IMR-90 (cell line): ENCODE measurements around the gene TMEM179. TPM values are rescaled to one million over a fixed set of nuclear protein-coding genes. Genes with fewer than 3 reads are reported as not detected.

Experiments used
- ATAC-seq: fragments of 200-7000 bp; cut with Tn5 transposase; 2 replicates; pipeline ENCODE4 v1.9.1; 2020; ENCODE audit warnings: low read depth, mild to moderate bottlenecking, moderate library complexity
- BruUV-seq: library from RNA; stranded (reverse); fragments of 400-500 nt; replicated peaks from 2 replicates; lab custom pipeline; 2021; lab: Mats Ljungman, UMichigan
- CTCF ChIA-PET: fragments of 300-600 bp; formaldehyde crosslinking; extraction: SDS; loops from one replicate; lab custom pipeline; 2021; ENCODE audit warnings: antibody characterized with exemption; lab: Yijun Ruan, JAX
- POLR2A ChIA-PET: fragments of 300-600 bp; sonication (Branson Sonifier 250); formaldehyde crosslinking; loops from one replicate; lab custom pipeline; 2022; ENCODE audit warnings: antibody characterized with exemption; ENCODE audit not compliant: unreplicated experiment; lab: Charles Lee
- DNase-seq: peaks from one replicate; pipeline ENCODE4 v3.0.0; 2013
- H2AFZ ChIP-seq: replicated peaks from 2 replicates; pipeline ENCODE3; 2013; ENCODE audit warnings: low read length, mild to moderate bottlenecking; ENCODE audit not compliant: poor library complexity
- H2AK5ac ChIP-seq: 2 replicates; pipeline ENCODE4 v1.6.1; 2013; ENCODE audit warnings: low read depth, low read length, inconsistent platforms
- H2AK9ac ChIP-seq: replicated peaks from 2 replicates; pipeline ENCODE3; 2013; ENCODE audit warnings: mild to moderate bottlenecking, low read depth, low read length, moderate library complexity; ENCODE audit not compliant: poor library complexity
- H2BK120ac ChIP-seq: 2 replicates; pipeline ENCODE4 v1.6.1; 2013; ENCODE audit warnings: low read depth, low read length, inconsistent platforms
- H2BK15ac ChIP-seq: 3 replicates; pipeline ENCODE4 v1.6.1; 2013; ENCODE audit warnings: low read depth, low read length, inconsistent platforms
- H2BK20ac ChIP-seq: 2 replicates; pipeline ENCODE4 v1.6.1; 2013; ENCODE audit warnings: low read depth, mild to moderate bottlenecking, inconsistent platforms, low read length, moderate library complexity
- H2BK5ac ChIP-seq: 2 replicates; pipeline ENCODE4 v1.6.1; 2013; ENCODE audit warnings: mild to moderate bottlenecking, low read depth, low read length, inconsistent platforms; ENCODE audit not compliant: poor library complexity, severe bottlenecking
- H3K14ac ChIP-seq: replicated peaks from 2 replicates; pipeline ENCODE4 v1.6.1; 2013; ENCODE audit warnings: low read depth, low read length, inconsistent platforms
- H3K18ac ChIP-seq: 2 replicates; pipeline ENCODE4 v1.6.1; 2013; ENCODE audit warnings: low read depth, low read length, control low read depth
- H3K23ac ChIP-seq: 2 replicates; pipeline ENCODE4 v1.6.1; 2013; ENCODE audit warnings: low read depth, low read length, inconsistent platforms
- H3K27ac ChIP-seq: 2 replicates; pipeline ENCODE4 v1.5.1; 2013; ENCODE audit warnings: mild to moderate bottlenecking, control low read depth, low read length; ENCODE audit not compliant: insufficient read depth
- H3K27me3 ChIP-seq: 2 replicates; pipeline ENCODE4 v1.6.1; 2013; ENCODE audit warnings: low read length; ENCODE audit not compliant: control insufficient read depth, insufficient read depth
- H3K36me3 ChIP-seq: 2 replicates; pipeline ENCODE4 v1.6.1; 2013; ENCODE audit warnings: low read length, mixed read lengths; ENCODE audit not compliant: control insufficient read depth, insufficient read depth
- H3K4ac ChIP-seq: 2 replicates; pipeline ENCODE4 v1.6.1; 2013; ENCODE audit warnings: low read depth, low read length, inconsistent platforms
- H3K4me1 ChIP-seq: 2 replicates; pipeline ENCODE4 v1.6.1; 2013; ENCODE audit warnings: low read length, mixed read lengths; ENCODE audit not compliant: control insufficient read depth, insufficient read depth
- H3K4me2 ChIP-seq: 2 replicates; pipeline ENCODE4 v1.6.1; 2013; ENCODE audit warnings: low read depth, mild to moderate bottlenecking, control low read depth, low read length, moderate library complexity
- H3K4me3 ChIP-seq: 2 replicates; pipeline ENCODE4 v1.5.1; 2013; ENCODE audit warnings: low read depth, mild to moderate bottlenecking, control low read depth, low read length, moderate library complexity; ENCODE audit not compliant: insufficient read depth
- H3K56ac ChIP-seq: 2 replicates; pipeline ENCODE4 v1.6.1; 2013; ENCODE audit warnings: low read length, inconsistent platforms; ENCODE audit not compliant: insufficient read depth; ENCODE audit errors: extremely low read depth
- H3K79me1 ChIP-seq, 2 experiments: 2 replicates each; pipeline ENCODE4 v1.6.1; 2013; ENCODE audit warnings: low read length in 2 of 2, inconsistent platforms in 1 of 2, low read depth in 1 of 2
- H3K9ac ChIP-seq: 2 replicates; pipeline ENCODE4 v1.6.1; 2013; ENCODE audit warnings: low read depth, low read length, control low read depth
- H3K9me1 ChIP-seq: 2 replicates; pipeline ENCODE4 v1.6.1; 2013; ENCODE audit warnings: low read length, inconsistent platforms; ENCODE audit not compliant: insufficient read depth
- H3K9me3 ChIP-seq: 2 replicates; pipeline ENCODE4 v1.6.1; 2013; ENCODE audit warnings: low read length; ENCODE audit not compliant: control insufficient read depth, insufficient read depth
- H4K20me1 ChIP-seq: 2 replicates; pipeline ENCODE4 v1.6.1; 2013; ENCODE audit warnings: low read length, inconsistent platforms; ENCODE audit not compliant: insufficient read depth
- H4K5ac ChIP-seq: 2 replicates; pipeline ENCODE4 v1.6.1; 2013; ENCODE audit warnings: mild to moderate bottlenecking, low read depth, low read length, control low read depth
- H4K8ac ChIP-seq, 2 experiments: 2 replicates each; pipeline ENCODE4 v1.6.1; 2013; ENCODE audit warnings: low read depth in 2 of 2, low read length in 2 of 2, control low read depth in 1 of 2, inconsistent platforms in 1 of 2
- H4K91ac ChIP-seq: 2 replicates; pipeline ENCODE4 v1.6.1; 2013; ENCODE audit warnings: low read depth, low read length, inconsistent platforms; ENCODE audit not compliant: insufficient read depth
- CEBPB ChIP-seq: IDR thresholded peaks from 2 replicates; pipeline ENCODE4 v1.6.1; 2012; ENCODE audit warnings: low read depth, low read length, improper control_type of control experiment
- CHD1 ChIP-seq: IDR thresholded peaks from 2 replicates; pipeline ENCODE4 v1.6.1; 2012; ENCODE audit warnings: low read depth, low read length, improper control_type of control experiment
- WGBS, 2 experiments: methylation state at CpG; one replicate each; pipeline versions ENCODE4 v1.1.5 to v1.1.7; 2013; ENCODE audit warnings: missing lambda C conversion rate in 2 of 2; ENCODE audit not compliant: insufficient read length in 1 of 2; ENCODE audit errors: extremely low coverage in 2 of 2; 5-methylcytosine and 5-hydroxymethylcytosine counted together
- dilution Hi-C: fragments of 300-500 bp; cut with HindIII; formaldehyde crosslinking; loops from one replicate; pipeline ENCODE4 v1.14.3; 2018; ENCODE audit warnings: low sequenced_read_pairs; ENCODE audit not compliant: unreplicated experiment
- in situ Hi-C: fragments of 300-500 bp; cut with MboI; formaldehyde crosslinking; loops from 3 replicates; pipeline ENCODE4 v1.14.3; 2019; ENCODE audit warnings: low sequenced_read_pairs, inconsistent platforms, mixed read lengths
- intact Hi-C: fragments of 100-400 bp; cut with micrococcal nuclease; formaldehyde crosslinking; loops from 2 replicates; pipeline ENCODE4 v1.10.0; 2022
- polyA plus RNA-seq, 3 experiments: library from polyadenylated mRNA; depleted of rRNA; stranded (reverse); fragments of >200 nt; gene quantifications; 2 replicates each; pipeline ENCODE4 v1.2.3, GENCODE V29; 2012; ENCODE audit warnings: low replicate concordance in 1 of 3
- total RNA-seq: library from RNA; depleted of rRNA; stranded (reverse); fragments of >200 nt; gene quantifications from 2 replicates; pipeline ENCODE4 v1.2.3, GENCODE V29; 2012

TMEM179 gene
- total and polyA plus RNA-seq, 2 of the 4 experiments (the other 2 are of a cell fraction), result not detected

DNA sequence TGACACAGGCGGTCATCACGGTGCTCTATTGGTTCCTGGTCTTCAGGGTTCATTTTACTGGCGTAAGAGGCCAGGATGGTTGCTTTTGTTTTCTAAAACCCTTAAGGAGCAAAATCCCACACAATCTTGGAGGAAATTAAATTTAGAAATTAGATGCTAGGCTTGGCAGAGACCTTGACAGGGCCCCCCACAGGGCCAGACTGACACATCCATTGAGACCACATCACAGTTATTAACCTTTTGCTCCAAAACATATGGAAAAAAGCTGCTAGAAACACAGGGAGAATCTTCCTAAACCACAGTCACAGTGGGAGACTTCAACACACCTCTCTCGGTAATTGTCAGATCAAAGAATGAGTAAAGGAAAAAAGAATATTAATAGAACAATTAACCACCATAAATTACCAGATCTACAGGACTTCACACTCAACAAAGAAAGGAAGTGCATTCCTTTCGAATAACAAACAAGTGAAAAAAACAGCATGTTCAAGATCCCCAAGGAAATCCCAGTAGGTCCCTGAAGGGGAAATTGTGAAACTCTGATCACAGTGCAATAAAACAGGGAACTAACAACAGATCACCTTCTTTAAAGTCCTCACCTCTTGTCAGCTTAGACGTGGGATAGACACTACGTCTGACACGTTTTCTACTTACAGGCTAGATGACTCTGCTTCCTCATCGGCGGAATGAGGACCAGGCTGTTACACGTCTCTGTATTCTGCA is 40.2 kb upstream of the TMEM179 start:
- H2BK120ac ChIP-seq, result no peak overlapping the region
- no peak overlapping the region for H4K5ac ChIP-seq
- no peak overlapping the region for H3K4ac ChIP-seq
- dilution Hi-C loops, result no loop called here
- no peak overlapping the region for H3K56ac ChIP-seq
- WGBS, 2 experiments, result 40% methylated on average over 1 of the region's 11 CpGs; no CpG with 5 or more reads in 1 of the 2 experiments
- intact Hi-C loops, result no loop called here
- H2AFZ ChIP-seq, result no peak overlapping the region
- H4K20me1 ChIP-seq, result no peaks in the 10 kb centered on the region
- DNase-seq (no peak), ATAC-seq (no peak)
- H4K91ac ChIP-seq, result no peak overlapping the region
- no peaks in the 10 kb centered on the region for H3K4me1 ChIP-seq
- no peak overlapping the region for H3K27ac ChIP-seq
- no peak overlapping the region for H3K23ac ChIP-seq
- H3K14ac ChIP-seq, result no peak overlapping the region
- ChIA-PET POLR2A (no interaction called here), CTCF (interaction anchor here (0.7 kb wide), 1 partner anchor 13 kb away, joined by 3 read pairs; no protein-coding TSS in a partner anchor)
- no peaks in the 10 kb centered on the region for H3K79me1 ChIP-seq
- H2BK20ac ChIP-seq, result no peak overlapping the region
- peaks cover 21% of the 10 kb centered on the region for H3K27me3 ChIP-seq
- BruUV-seq, result no TSS peak
- TF ChIP-seq CHD1 (no peak), CEBPB (no peak)
- H3K18ac ChIP-seq, result no peak overlapping the region
- no peaks in the 10 kb centered on the region for H3K36me3 ChIP-seq
- H4K8ac ChIP-seq, result no peak overlapping the region
- H3K9me3 ChIP-seq, result peaks cover 7% of the 10 kb centered on the region
- H3K4me3 ChIP-seq, result no peak overlapping the region
- H2BK5ac ChIP-seq, result no peak overlapping the region
- no peak overlapping the region for H2AK9ac ChIP-seq
- H3K9ac ChIP-seq, result no peak overlapping the region
- H2BK15ac ChIP-seq, result no peak overlapping the region
- in situ Hi-C loops, result loop anchor here (10.0 to 25.0 kb wide), 2 partner anchors 510 to 558 kb away; partner anchors contain the start of genes ASPG and KIF26A
- H3K4me2 ChIP-seq, result no peak overlapping the region
- H2AK5ac ChIP-seq, result no peak overlapping the region
- H3K9me1 ChIP-seq, result no peaks in the 10 kb centered on the region
